ENCODE measurements around the gene TTC21A. TPM values are rescaled to one million over a fixed set of nuclear protein-coding genes. Genes with fewer than 3 reads are reported as not detected.

The TTC21A gene
- total and polyA plus RNA-seq, 4 experiments from 2014 or later: 1.1 to 3.9 (median 3.0) TPM; not detected in 1

DNA sequence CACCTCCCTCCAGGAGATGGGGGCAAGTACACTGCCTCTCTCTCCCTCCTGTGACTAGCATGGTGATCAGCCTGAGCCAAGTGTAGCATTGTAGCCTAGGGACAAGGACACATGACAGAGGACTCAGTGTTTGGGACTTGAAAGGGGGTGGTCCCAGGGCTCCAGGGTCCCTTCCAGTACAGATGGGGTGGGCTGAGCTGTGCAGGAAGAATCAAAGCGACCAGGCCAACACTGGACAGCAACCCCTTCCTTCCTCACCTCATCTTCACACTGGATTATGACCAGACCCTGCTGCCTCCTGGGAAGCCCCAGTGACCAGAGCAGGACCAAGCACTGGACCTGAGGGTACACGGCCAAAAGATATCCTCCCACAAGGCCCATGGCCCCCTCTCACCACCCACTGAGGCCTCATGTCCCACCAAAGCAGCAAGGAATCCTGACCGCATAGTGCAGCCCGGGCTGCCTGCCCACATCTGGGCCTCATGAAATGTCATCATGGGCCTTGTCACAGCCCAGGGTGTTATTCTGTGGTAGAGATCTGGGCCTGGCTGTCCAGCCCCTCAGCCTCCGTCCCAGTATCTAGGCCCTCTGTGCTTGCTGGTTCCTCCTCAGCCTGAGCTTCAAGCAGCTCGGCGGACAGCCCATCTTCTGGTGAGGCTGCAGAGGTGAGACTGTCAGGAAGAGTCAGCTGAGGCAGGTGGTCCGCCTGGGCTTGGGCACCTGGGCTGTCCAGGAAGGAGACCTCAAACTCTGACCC is 9.6 kb upstream of the TTC21A start:
- no peaks in the 10 kb centered on the region for H3K27me3 ChIP-seq (ENCODE audit: insufficient read depth, low read length)
- no peak overlapping the region for H3K4me3 Mint-ChIP-seq
- peaks cover 22 to 72% of the 10 kb centered on the region in 2 donors for H3K36me3 Mint-ChIP-seq
- H3K36me3 ChIP-seq (ENCODE audit: insufficient read depth, low read length): peaks cover 68% of the 10 kb centered on the region
- peaks cover 7 to 26% (median 14%) of the 10 kb centered on the region in 4 donors for H3K4me1 Mint-ChIP-seq
- ChIA-PET POLR2A (ENCODE audit: partially characterized antibody) (no interaction called here), CTCF (ENCODE audit: partially characterized antibody) (interaction anchor here (1.3 to 14.8 kb wide), 3 partner anchors 69 to 280 kb away, joined by 3 to 170 read pairs (median 3); no protein-coding TSS in a partner anchor)
- no peaks in the 10 kb centered on the region for H3K9me3 ChIP-seq (ENCODE audit: control insufficient read depth in 1 of 2, low read length in 2 of 2)
- no peaks in the 10 kb centered on the region for H3K4me1 ChIP-seq (ENCODE audit: insufficient read depth, low read length)
- no peak overlapping the region for H3K27ac ChIP-seq (ENCODE audit: low read depth, low read length)
- no peaks in the 10 kb centered on the region for H3K9me3 Mint-ChIP-seq
- H3K27ac Mint-ChIP-seq: peak overlapping the region in 3 of 7 donors; percentile 42 to 77 (median 44)
- intact Hi-C loops (cut with micrococcal nuclease): no loop called here
- DNase-seq: no peak
- H3K4me3 ChIP-seq (ENCODE audit: low read length in 2 of 2): no peak overlapping the region
- H3K27me3 Mint-ChIP-seq: no peaks in the 10 kb centered on the region

DNA sequence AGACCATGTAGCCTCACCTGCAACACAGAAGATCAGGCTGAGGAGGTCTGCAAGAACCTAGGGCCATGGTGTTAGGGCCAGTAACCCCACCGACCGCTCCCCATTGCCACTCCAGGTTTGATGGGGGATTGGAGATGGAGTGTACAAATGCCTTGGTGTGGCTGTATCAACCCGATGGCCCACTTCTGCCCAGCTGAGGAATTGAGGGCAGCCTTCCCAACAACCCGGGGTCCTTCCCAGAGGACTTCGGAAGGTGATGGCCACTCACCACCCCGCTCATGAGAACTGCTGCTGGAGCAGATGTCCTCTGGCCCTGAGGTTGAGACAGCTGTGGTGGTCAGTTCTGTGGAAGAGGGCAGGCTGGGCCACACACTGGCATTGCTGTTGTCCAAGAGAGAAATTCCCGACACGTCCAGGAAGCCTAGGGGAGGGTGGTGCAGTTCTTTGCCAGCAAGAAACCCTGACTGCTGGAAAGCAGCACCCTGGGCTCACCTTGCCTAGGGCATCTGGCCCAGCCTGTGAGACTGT is 8.9 kb upstream of the TTC21A start:
- Histone ChIP-seq H3K4me3 (ENCODE audit: low read length in 2 of 2) (no peak overlapping the region), H3K9me3 (ENCODE audit: control insufficient read depth in 1 of 2, low read length in 2 of 2) (no peaks in the 10 kb centered on the region), H3K27ac (ENCODE audit: low read depth, low read length) (no peak overlapping the region), H3K27me3 (ENCODE audit: insufficient read depth, low read length) (no peaks in the 10 kb centered on the region), H3K4me1 (ENCODE audit: insufficient read depth, low read length) (no peaks in the 10 kb centered on the region), H3K36me3 (ENCODE audit: insufficient read depth, low read length) (peaks cover 68% of the 10 kb centered on the region)
- intact Hi-C loops (cut with micrococcal nuclease): no loop called here
- Mint-ChIP-seq H3K27ac (no peak overlapping the region), H3K36me3 (peaks cover 22 to 67% of the 10 kb centered on the region in 2 donors), H3K4me3 (no peak overlapping the region), H3K27me3 (no peaks in the 10 kb centered on the region), H3K9me3 (no peaks in the 10 kb centered on the region), H3K4me1 (peaks cover 10 to 32% (median 19%) of the 10 kb centered on the region in 4 donors)
- DNase-seq: no peak
- CTCF ChIA-PET (ENCODE audit: partially characterized antibody): interaction anchor here (1.3 to 14.8 kb wide), 2 partner anchors 191 to 280 kb away, joined by 3 to 170 read pairs; no protein-coding TSS in a partner anchor
- POLR2A ChIA-PET (ENCODE audit: partially characterized antibody): no interaction called here

DNA sequence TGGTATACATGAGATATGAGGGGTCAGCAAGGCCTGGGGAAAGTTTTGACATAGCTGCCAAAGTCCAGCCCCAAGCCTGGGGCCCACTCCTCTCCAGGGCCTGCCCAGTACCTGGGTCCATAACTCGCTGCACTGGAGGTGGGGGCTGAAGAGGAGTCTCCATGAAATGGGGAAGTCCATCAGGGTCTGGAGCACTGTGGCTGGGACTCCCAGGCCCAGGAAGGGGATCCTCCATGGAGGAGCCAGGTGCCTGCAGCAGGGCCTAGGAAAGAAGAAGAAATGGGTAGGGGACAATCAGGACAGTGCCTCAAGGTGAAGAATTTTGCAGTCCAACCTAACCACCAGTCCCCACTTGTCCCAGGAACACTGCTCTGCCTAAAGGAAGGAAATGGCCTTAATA is 8.2 kb upstream of the TTC21A start:
- Histone ChIP-seq H3K4me3 (ENCODE audit: low read length in 2 of 2) (no peak overlapping the region), H3K4me1 (ENCODE audit: insufficient read depth, low read length) (peaks cover 6% of the 10 kb centered on the region), H3K27me3 (ENCODE audit: insufficient read depth, low read length) (no peaks in the 10 kb centered on the region), H3K36me3 (ENCODE audit: insufficient read depth, low read length) (peaks cover 63% of the 10 kb centered on the region), H3K27ac (ENCODE audit: low read depth, low read length) (no peak overlapping the region), H3K9me3 (ENCODE audit: control insufficient read depth in 1 of 2, low read length in 2 of 2) (no peaks in the 10 kb centered on the region)
- Mint-ChIP-seq H3K4me1 (peaks cover 10 to 37% (median 21%) of the 10 kb centered on the region in 4 donors), H3K4me3 (no peak overlapping the region), H3K9me3 (no peaks in the 10 kb centered on the region), H3K27ac (peak overlapping the region in 4 of 7 donors; percentile 23 to 75 (median 40)), H3K36me3 (peaks cover 15 to 60% of the 10 kb centered on the region in 2 donors), H3K27me3 (no peaks in the 10 kb centered on the region)
- DNase-seq: no peak
- POLR2A ChIA-PET (ENCODE audit: partially characterized antibody): no interaction called here
- intact Hi-C loops (cut with micrococcal nuclease): no loop called here
- CTCF ChIA-PET (ENCODE audit: partially characterized antibody): interaction anchor here (1.5 to 14.8 kb wide), 2 partner anchors 18 to 191 kb away, joined by 3 to 170 read pairs; no protein-coding TSS in a partner anchor

DNA sequence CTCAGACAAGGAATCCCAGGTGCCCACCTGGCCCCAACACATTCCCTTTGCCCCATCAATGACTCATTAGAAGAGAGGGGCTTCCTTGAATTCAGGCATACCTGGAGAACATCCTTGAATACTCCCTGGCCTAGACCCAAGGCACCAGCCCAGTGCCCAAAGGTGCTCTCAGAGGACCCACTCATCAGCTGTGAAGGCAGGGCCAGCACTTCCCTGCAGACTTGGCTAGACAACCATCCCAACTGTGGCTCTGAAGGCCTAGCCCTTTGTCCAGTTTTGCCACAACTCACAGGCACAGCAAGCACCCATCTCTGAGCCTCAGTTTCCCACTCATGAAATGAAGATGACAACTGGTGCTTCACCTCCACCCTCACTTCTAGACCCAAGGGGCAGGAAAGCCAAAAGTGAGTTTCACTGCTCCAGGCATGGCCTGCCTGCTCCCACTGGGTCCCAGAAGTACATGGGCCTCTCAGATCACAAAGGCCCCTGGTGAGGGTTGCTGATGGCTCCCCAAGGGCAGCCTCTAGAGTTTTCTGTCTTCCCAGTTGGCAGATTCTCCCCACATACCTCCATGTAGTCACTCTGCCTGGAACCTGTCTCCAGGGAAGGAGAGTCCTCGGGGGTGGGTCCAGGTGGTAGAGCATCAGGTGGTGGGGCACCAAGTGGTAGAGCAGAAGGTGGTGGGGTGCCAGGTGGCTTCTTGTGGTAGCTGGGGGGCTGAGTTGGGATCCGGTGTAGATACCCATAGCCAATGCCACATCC is 7.6 kb upstream of the TTC21A start:
- POLR2A ChIA-PET (ENCODE audit: partially characterized antibody): no interaction called here
- Mint-ChIP-seq H3K9me3 (no peaks in the 10 kb centered on the region), H3K4me3 (no peak overlapping the region), H3K4me1 (peaks cover 11 to 44% (median 26%) of the 10 kb centered on the region in 4 donors), H3K27me3 (no peaks in the 10 kb centered on the region), H3K27ac (peak overlapping the region in 4 of 7 donors; percentile 17 to 75 (median 45)), H3K36me3 (peaks cover 12 to 55% of the 10 kb centered on the region in 2 donors)
- CTCF ChIA-PET (ENCODE audit: partially characterized antibody): interaction anchor here (1.0 to 14.8 kb wide), 4 partner anchors 16 to 190 kb away, joined by 3 to 170 read pairs (median 4); no protein-coding TSS in a partner anchor
- no peak overlapping the region for H3K27ac ChIP-seq (ENCODE audit: low read depth, low read length)
- H3K4me1 ChIP-seq (ENCODE audit: insufficient read depth, low read length): peaks cover 11% of the 10 kb centered on the region
- H3K4me3 ChIP-seq (ENCODE audit: low read length in 2 of 2): no peak overlapping the region
- intact Hi-C loops (cut with micrococcal nuclease): no loop called here
- no peaks in the 10 kb centered on the region for H3K27me3 ChIP-seq (ENCODE audit: insufficient read depth, low read length)
- DNase-seq: no peak
- peaks cover 56% of the 10 kb centered on the region for H3K36me3 ChIP-seq (ENCODE audit: insufficient read depth, low read length)
- no peaks in the 10 kb centered on the region for H3K9me3 ChIP-seq (ENCODE audit: control insufficient read depth in 1 of 2, low read length in 2 of 2)

DNA sequence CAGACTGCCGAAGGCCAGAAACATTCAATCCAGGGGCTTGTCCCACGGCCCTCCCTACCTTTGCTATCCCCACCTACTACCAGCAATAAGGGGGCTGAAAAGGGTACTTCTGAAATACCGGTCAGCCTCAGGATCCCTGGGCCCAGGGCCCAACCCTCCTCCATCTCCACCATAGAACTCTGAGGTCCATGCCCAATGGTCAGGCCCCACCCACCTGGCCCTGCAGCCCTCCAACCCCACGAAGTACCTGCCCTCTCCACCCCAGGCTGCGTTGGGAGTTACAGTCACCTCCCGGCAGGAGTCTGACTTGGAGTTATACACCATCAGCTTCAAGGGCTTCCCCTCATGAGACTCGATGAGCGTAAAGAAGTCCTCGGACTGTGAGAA is 7.0 kb upstream of the TTC21A start:
- Histone ChIP-seq H3K27me3 (ENCODE audit: insufficient read depth, low read length) (no peaks in the 10 kb centered on the region), H3K36me3 (ENCODE audit: insufficient read depth, low read length) (peaks cover 51% of the 10 kb centered on the region), H3K4me1 (ENCODE audit: insufficient read depth, low read length) (peaks cover 17% of the 10 kb centered on the region), H3K4me3 (ENCODE audit: low read length in 2 of 2) (no peak overlapping the region), H3K27ac (ENCODE audit: low read depth, low read length) (no peak overlapping the region), H3K9me3 (ENCODE audit: control insufficient read depth in 1 of 2, low read length in 2 of 2) (no peaks in the 10 kb centered on the region)
- intact Hi-C loops (cut with micrococcal nuclease): no loop called here
- POLR2A ChIA-PET (ENCODE audit: partially characterized antibody): no interaction called here
- H3K9me3 Mint-ChIP-seq: no peaks in the 10 kb centered on the region
- DNase-seq: no peak
- H3K4me1 Mint-ChIP-seq: peaks cover 16 to 50% (median 32%) of the 10 kb centered on the region in 4 donors
- peak overlapping the region in 1 of 7 donors; percentile 75 for H3K27ac Mint-ChIP-seq
- H3K27me3 Mint-ChIP-seq: no peaks in the 10 kb centered on the region
- H3K4me3 Mint-ChIP-seq: no peak overlapping the region
- peaks cover 6 to 49% of the 10 kb centered on the region in 2 donors for H3K36me3 Mint-ChIP-seq
- CTCF ChIA-PET (ENCODE audit: partially characterized antibody): interaction anchor here (0.9 to 14.8 kb wide), 6 partner anchors 9 to 189 kb away, joined by 3 to 170 read pairs (median 4); no protein-coding TSS in a partner anchor

DNA sequence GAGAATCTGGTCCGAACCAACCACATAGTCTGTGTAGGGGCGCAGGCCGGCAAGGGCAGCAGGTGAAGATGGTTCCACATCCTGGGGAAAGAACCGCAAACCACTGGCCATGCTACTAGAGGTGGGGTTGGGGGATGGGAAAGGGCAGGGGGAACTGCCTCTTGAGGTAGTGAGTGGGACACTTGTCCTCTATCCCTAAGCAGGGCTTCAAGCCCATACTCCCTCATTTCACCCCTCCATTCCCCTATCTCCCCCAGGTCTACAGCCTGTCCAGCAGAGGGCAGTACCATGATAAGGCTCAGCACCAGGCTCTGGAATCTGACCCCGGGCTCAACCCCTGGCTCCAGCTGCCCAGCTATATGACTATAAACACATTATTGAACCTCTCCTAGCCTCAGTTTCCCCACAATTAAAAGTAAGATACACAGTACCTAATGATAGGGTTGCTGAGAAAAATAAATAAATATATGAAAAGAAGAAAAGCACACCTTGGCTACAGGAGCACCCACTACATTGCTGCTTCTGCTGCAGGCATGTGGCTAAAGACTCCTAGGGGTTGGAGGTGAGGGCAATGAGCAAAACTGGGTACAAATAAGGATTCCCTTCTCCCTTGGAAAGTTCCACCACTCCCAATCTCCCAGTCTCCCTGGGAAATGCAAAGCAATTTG is 6.3 kb upstream of the TTC21A start:
- no peaks in the 10 kb centered on the region for H3K27me3 ChIP-seq (ENCODE audit: insufficient read depth, low read length)
- ChIA-PET CTCF (ENCODE audit: partially characterized antibody) (interaction anchor here (0.6 to 14.8 kb wide), 7 partner anchors 9 to 189 kb away, joined by 3 to 170 read pairs (median 4); no protein-coding TSS in a partner anchor), POLR2A (ENCODE audit: partially characterized antibody) (no interaction called here)
- Mint-ChIP-seq H3K4me3 (no peak overlapping the region), H3K4me1 (peaks cover 23 to 56% (median 39%) of the 10 kb centered on the region in 4 donors), H3K27me3 (no peaks in the 10 kb centered on the region), H3K9me3 (no peaks in the 10 kb centered on the region), H3K36me3 (peaks cover 3 to 44% of the 10 kb centered on the region in 2 donors), H3K27ac (peak overlapping the region in 6 of 7 donors; percentile 47 to 79 (median 58))
- no peaks in the 10 kb centered on the region for H3K9me3 ChIP-seq (ENCODE audit: control insufficient read depth in 1 of 2, low read length in 2 of 2)
- H3K36me3 ChIP-seq (ENCODE audit: insufficient read depth, low read length): peaks cover 46% of the 10 kb centered on the region
- peaks cover 24% of the 10 kb centered on the region for H3K4me1 ChIP-seq (ENCODE audit: insufficient read depth, low read length)
- H3K27ac ChIP-seq (ENCODE audit: low read depth, low read length): no peak overlapping the region
- peak in 4 of 5 donors; percentile 47 to 50 (median 48) for DNase-seq
- no peak overlapping the region for H3K4me3 ChIP-seq (ENCODE audit: low read length in 2 of 2)
- intact Hi-C loops (cut with micrococcal nuclease): loop anchor here (1.0 kb wide), 2 partner anchors 187 to 191 kb away; no protein-coding TSS in a partner anchor
